ENCODE measurements around the gene ITPR2.

Gene ITPR2

GRCh38 chr12:26339976-26340375, 493.0 kb downstream of the ITPR2 start:
- H3K9me3 ChIP-seq (ENCODE audit: insufficient read depth, low read depth, low read length), result no peaks in the 10 kb centered on the region
- no peaks in the 10 kb centered on the region for H3K36me3 ChIP-seq (ENCODE audit: insufficient read depth, low read length)
- no peak for TF ChIP-seq EZH2phosphoT487 (IDR thresholded peaks at IDR 0.05; ENCODE audit: borderline replicate concordance)
- TF ChIP-seq, protein P1, sequence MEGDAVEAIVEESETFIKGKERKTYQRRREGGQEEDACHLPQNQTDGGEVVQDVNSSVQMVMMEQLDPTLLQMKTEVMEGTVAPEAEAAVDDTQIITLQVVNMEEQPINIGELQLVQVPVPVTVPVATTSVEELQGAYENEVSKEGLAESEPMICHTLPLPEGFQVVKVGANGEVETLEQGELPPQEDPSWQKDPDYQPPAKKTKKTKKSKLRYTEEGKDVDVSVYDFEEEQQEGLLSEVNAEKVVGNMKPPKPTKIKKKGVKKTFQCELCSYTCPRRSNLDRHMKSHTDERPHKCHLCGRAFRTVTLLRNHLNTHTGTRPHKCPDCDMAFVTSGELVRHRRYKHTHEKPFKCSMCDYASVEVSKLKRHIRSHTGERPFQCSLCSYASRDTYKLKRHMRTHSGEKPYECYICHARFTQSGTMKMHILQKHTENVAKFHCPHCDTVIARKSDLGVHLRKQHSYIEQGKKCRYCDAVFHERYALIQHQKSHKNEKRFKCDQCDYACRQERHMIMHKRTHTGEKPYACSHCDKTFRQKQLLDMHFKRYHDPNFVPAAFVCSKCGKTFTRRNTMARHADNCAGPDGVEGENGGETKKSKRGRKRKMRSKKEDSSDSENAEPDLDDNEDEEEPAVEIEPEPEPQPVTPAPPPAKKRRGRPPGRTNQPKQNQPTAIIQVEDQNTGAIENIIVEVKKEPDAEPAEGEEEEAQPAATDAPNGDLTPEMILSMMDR (conservative IDR thresholded peaks at IDR 0.05; ENCODE audit: low read length), result no peak
- no peaks in the 10 kb centered on the region for H3K9me2 ChIP-seq (replicated peaks; ENCODE audit: low read depth, low read length)
- no peaks in the 10 kb centered on the region for H4K20me1 ChIP-seq (ENCODE audit: insufficient read depth, low read length, poor library complexity, severe bottlenecking)
- H3K27me3 ChIP-seq (ENCODE audit: insufficient read depth, low read length, poor library complexity, severe bottlenecking), result no peaks in the 10 kb centered on the region
- H3K79me2 ChIP-seq (ENCODE audit: insufficient read depth, low read length), result no peaks in the 10 kb centered on the region
- H3K9ac ChIP-seq (ENCODE audit: low read depth, low read length, poor library complexity, severe bottlenecking), result no peak overlapping the region
- H2AFZ ChIP-seq (ENCODE audit: low read length), result no peak overlapping the region
- no peak overlapping the region for H3K4me3 ChIP-seq (ENCODE audit: low read length, poor library complexity, severe bottlenecking)
- H3F3A ChIP-seq (ENCODE audit: low read depth), result no peaks in the 10 kb centered on the region
- no peak overlapping the region for H3K4me2 ChIP-seq (ENCODE audit: low read depth, low read length, poor library complexity, severe bottlenecking)
- H3K4me1 ChIP-seq (ENCODE audit: insufficient read depth, low read length, poor library complexity, severe bottlenecking), result peaks cover 21% of the 10 kb centered on the region

GRCh38 chr12:26338586-26339572, 494.1 kb downstream of the ITPR2 start:
- Histone ChIP-seq H3K4me2 (ENCODE audit: low read depth, low read length, poor library complexity, severe bottlenecking) (no peak overlapping the region), H3K9me3 (ENCODE audit: insufficient read depth, low read depth, low read length) (no peaks in the 10 kb centered on the region), H2AFZ (ENCODE audit: low read length) (no peak overlapping the region), H4K20me1 (ENCODE audit: insufficient read depth, low read length, poor library complexity, severe bottlenecking) (no peaks in the 10 kb centered on the region), H3K4me3 (ENCODE audit: low read length, poor library complexity, severe bottlenecking) (no peak overlapping the region), H3K27me3 (ENCODE audit: insufficient read depth, low read length, poor library complexity, severe bottlenecking) (no peaks in the 10 kb centered on the region), H3F3A (ENCODE audit: low read depth) (no peaks in the 10 kb centered on the region), H3K36me3 (ENCODE audit: insufficient read depth, low read length) (no peaks in the 10 kb centered on the region), H3K4me1 (ENCODE audit: insufficient read depth, low read length, poor library complexity, severe bottlenecking) (peaks cover 21% of the 10 kb centered on the region), H3K79me2 (ENCODE audit: insufficient read depth, low read length) (no peaks in the 10 kb centered on the region), H3K9me2 (replicated peaks; ENCODE audit: low read depth, low read length) (no peaks in the 10 kb centered on the region), H3K9ac (ENCODE audit: low read depth, low read length, poor library complexity, severe bottlenecking) (no peak overlapping the region)
- TF ChIP-seq EZH2phosphoT487 (IDR thresholded peaks at IDR 0.05; ENCODE audit: borderline replicate concordance), result no peak
- TF ChIP-seq, protein P1 (conservative IDR thresholded peaks at IDR 0.05; ENCODE audit: low read length), result no peak

DNA sequence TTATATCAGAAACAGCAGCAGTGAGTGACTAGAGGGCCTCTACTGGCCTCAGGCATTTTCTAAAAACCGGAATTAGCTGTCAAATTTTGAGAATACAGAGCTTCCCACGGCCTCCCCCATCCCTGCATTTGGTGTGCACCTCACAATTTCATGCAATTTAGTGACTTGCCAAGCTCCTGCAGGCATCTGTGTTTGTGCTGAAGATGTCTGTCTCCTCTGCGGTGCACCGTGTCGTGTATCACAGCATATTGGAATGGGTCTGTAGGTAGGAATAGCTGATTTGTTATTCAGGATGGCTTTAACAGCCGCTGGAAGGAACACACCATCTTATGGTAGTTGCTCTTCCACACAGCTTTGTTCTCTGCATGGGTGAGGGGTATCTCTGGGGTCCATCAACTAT, 497.3 kb downstream of the ITPR2 start:
- H3K9me2 ChIP-seq (replicated peaks; ENCODE audit: low read depth, low read length), result no peaks in the 10 kb centered on the region
- H3K9ac ChIP-seq (ENCODE audit: low read depth, low read length, poor library complexity, severe bottlenecking), result no peak overlapping the region
- no peaks in the 10 kb centered on the region for H4K20me1 ChIP-seq (ENCODE audit: insufficient read depth, low read length, poor library complexity, severe bottlenecking)
- no peaks in the 10 kb centered on the region for H3K36me3 ChIP-seq (ENCODE audit: insufficient read depth, low read length)
- no peak overlapping the region for H3K4me3 ChIP-seq (ENCODE audit: low read length, poor library complexity, severe bottlenecking)
- H3F3A ChIP-seq (ENCODE audit: low read depth), result no peaks in the 10 kb centered on the region
- H3K27me3 ChIP-seq (ENCODE audit: insufficient read depth, low read length, poor library complexity, severe bottlenecking), result no peaks in the 10 kb centered on the region
- H2AFZ ChIP-seq (ENCODE audit: low read length), result no peak overlapping the region
- no peaks in the 10 kb centered on the region for H3K9me3 ChIP-seq (ENCODE audit: insufficient read depth, low read depth, low read length)
- H3K79me2 ChIP-seq (ENCODE audit: insufficient read depth, low read length), result no peaks in the 10 kb centered on the region
- H3K4me2 ChIP-seq (ENCODE audit: low read depth, low read length, poor library complexity, severe bottlenecking), result no peak overlapping the region
- peaks cover 5% of the 10 kb centered on the region for H3K4me1 ChIP-seq (ENCODE audit: insufficient read depth, low read length, poor library complexity, severe bottlenecking)
- TF ChIP-seq, protein P1 (conservative IDR thresholded peaks at IDR 0.05; ENCODE audit: low read length), result no peak
- TF ChIP-seq EZH2phosphoT487 (IDR thresholded peaks at IDR 0.05; ENCODE audit: borderline replicate concordance), result no peak

All from Loucy (cell line).